Stimulated activated CD4-positive, alpha-beta T cell treated with anti-CD3 and anti-CD28 coated beads, Interleukin-4, amount 100 ng/mL, for 1 hour (primary cell): ENCODE measurements around the gene LYZL4.

ENCODE experiments used
- DNase-seq: peaks from one replicate; pipeline ENCODE4 v3.0.0-alpha.2; 2020

The LYZL4 gene

GRCh38 chr3:42410370-42411131, at the start of gene LYZL4:
TSS of gene LYZL4 (minus strand) at chr3:42410610. CDS start at chr3:42407251, 3,359 bp downstream.
- no peak for DNase-seq

DNA sequence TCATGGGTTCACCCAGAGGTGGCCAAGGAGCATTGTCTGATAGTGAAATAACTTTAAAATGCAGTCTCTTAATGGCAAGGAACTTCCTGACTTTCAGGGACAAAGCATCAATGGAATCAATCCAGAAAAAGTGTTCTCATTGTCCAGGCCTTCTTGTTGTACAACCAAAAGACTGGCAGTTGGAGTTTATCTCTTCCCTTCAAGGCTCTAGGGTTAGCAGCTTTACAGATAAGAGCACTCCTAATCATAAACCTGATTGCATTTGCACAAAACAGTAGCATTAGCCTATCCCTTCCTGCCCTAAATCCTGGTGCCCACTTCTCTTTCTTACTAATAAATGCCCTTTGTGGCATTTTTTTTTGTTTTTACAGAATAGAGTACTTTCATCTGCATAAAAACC, 48.7 kb upstream of the LYZL4 start:
- no peak for DNase-seq

DNA sequence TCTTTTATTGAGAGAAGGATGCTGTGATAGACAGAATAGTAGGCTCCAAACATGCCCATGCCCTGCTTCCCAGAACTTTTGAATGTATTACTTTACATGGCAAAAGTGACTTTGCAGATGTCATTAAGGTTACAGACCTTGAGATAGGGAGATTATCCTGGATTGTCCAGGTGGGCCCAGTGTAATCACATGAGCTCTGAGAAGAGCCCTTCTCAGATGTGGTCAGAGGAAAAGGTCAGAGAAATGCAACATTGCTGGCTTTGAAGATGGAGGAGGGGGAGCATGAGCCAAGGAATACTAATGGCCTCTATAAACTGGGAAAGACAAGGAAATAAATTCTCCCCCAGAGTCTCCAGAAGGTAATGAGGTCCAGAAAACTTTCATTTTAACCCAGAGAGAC, 45.8 kb upstream of the LYZL4 start:
- DNase-seq = no peak

DNA sequence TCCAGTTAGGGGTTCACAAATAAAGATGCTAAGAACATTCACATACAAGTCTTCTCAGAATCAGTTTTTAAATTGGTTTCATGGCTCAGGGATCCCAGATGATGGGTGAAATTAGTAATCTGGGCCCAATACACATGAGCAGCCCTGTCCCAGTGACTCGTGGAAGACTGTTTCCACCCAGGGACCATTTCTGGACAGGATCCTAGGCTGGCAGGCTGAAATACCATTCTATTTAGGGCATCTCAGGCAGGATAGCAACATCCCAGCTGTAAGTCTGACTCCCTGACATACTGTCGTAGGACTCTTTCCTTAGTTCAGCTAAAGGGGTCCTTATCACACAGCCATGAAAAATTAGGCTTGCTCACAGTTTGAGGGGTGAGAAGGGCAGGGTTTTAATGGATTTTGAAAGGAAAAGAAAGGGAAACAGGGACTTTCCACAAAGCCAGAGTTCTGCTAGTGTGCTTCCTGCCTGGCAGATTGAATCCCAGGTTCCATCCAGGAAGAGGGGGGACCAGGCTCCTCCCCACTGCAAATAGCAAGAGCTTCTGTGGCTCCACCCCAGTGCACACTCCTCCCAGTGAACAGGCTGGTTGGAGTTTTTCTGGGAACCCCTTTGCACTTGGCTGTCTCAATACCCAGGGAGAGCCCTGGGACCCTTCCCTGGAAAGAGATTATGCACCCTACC, 41.3 kb upstream of the LYZL4 start:
- DNase-seq = no peak

GRCh38 chr3:42451116-42451515, 40.7 kb upstream of the LYZL4 start:
- DNase-seq = no peak

GRCh38 chr3:42450567-42450966, 40.2 kb upstream of the LYZL4 start:
- no peak for DNase-seq

GRCh38 chr3:42447481-42447880, 37.1 kb upstream of the LYZL4 start:
- no peak for DNase-seq

GRCh38 chr3:42446111-42447050, 36.0 kb upstream of the LYZL4 start:
- DNase-seq = no peak

- DNase-seq = peak; percentile 82
Measured at GRCh38 chr3:42443819-42444436, 33.5 kb upstream of the LYZL4 start.

- no peak for DNase-seq
Measured at GRCh38 chr3:42443292-42443691, 32.9 kb upstream of the LYZL4 start.

DNA sequence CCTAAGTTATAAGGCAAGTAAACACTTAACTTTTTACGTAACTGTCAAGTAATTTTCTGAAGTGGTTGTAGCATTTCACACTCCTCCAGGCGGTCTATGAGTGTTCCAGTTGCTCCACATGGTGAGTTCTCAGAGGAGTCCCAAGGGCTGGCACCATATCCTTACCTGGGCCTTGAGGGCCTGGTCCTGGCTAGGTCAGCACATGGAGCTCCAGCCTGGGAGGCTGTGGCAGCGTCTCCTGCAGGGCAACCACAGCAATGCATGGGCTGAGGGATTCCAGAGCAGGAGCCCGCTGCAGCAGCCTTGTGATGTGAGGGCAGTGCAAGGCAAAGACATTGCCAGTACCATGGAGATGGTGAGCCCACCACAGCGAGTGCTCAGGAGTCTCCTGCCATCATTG, 32.2 kb upstream of the LYZL4 start:
- no peak for DNase-seq

DNA sequence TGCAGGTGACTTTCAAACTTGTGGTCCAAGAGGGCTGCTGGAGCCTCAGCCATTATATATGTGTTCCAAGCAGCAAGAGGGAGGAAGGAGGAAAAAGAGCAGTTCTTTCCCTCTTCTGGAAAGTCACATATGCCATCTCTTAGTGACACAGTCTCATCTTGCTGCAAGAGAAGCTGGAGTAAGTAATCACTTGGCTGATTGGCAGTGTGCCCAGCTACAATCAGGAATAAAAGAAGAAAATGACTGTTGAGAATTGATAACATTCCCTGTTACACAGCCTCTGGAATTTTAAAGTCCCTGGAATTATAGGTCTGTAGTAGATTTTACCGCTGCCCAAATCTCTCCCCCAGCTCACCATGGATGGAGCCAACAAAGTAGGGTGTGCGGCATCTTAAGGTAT, 31.4 kb upstream of the LYZL4 start:
- no peak for DNase-seq

DNA sequence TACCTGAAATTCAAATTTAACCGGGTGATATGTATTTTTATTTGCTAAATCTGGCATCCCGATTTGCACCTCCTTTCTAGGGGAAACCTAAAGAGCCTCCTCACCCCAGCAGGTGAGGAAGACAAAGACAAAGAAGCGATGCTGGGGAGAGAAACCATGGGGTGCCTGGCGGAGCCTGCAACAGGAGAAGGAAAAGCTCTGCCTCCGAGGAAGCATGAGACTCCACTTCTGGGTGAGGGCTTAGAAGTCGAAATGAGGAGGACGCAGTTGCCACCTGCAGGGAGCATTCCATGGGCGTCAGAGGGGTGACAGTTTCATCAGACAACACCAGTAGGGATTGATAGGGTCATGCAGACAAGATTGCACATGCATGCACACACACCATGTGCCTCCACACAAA, 30.5 kb upstream of the LYZL4 start:
- DNase-seq = no peak

GRCh38 chr3:42439261-42440115, 29.1 kb upstream of the LYZL4 start:
- no peak for DNase-seq

- DNase-seq = no peak
Measured at GRCh38 chr3:42438758-42439157, 28.3 kb upstream of the LYZL4 start.

- DNase-seq = no peak
Measured at GRCh38 chr3:42438193-42438592, 27.8 kb upstream of the LYZL4 start.

GRCh38 chr3:42434777-42435380, 24.5 kb upstream of the LYZL4 start:
- no peak for DNase-seq

GRCh38 chr3:42432485-42432884, 22.1 kb upstream of the LYZL4 start:
- DNase-seq = no peak

DNA sequence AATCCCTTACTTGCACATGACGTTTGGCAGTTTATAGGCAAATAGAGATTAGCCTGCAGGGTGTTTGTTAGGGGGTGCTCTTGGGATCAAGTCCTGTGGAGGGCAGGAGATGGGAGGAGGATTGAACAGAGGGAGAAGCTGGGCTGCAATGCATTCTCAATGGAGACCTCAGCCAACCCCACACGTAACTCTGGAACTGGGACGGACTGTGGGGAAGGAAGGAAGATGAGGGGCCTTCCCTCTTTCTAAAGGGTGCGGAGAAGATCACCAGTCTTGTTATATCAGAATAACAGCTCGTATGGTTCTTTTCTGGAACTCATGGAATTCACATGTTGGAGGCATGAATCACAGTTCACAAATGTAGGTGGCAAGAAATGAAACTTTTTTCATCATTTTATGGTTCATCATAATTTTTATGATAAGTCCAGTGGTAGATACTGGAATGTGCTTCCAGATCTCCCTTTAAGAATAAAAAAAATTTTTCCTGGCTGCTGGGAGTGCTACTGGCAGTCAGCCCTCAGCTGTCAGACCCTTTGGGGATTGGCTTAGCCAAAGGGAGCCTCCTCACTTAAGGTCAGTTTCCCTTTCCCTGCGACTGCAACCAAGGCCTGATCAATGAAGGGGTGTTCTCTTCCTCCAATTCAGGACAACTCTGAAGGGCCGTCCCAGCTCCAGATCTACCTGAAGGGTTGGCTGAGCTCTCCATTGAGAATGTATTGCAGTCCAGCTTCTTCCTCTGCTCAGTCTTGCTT, 20.5 kb upstream of the LYZL4 start:
- DNase-seq = no peak

DNA sequence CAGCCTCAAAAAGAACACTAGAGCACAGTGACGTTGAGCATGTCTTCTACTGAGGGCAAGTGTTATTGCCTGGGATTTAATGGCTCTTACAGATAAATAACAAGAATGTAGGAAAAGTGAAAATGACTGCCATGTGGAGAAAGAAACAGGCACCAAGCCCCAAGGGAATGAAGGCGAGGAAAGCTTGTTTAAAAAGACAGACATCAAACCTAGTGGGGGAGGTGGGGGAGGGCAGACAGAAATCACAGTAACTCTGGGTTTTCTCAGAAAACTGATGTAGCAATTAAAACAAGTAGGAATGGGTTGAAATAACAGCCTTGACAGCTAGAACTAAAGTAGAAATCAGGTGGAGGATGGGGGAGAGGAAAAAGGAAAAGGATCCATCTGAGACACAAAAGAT, 18.4 kb upstream of the LYZL4 start:
- no peak for DNase-seq
